CD4-positive, alpha-beta T cell treated with Interleukin-17A for 1 hour (primary cell): ENCODE data around the gene PPP1CC.

Source experiments
- DNase-seq: peaks from one replicate; pipeline ENCODE4 v3.0.0-alpha.2; 2020

PPP1CC gene

DNA sequence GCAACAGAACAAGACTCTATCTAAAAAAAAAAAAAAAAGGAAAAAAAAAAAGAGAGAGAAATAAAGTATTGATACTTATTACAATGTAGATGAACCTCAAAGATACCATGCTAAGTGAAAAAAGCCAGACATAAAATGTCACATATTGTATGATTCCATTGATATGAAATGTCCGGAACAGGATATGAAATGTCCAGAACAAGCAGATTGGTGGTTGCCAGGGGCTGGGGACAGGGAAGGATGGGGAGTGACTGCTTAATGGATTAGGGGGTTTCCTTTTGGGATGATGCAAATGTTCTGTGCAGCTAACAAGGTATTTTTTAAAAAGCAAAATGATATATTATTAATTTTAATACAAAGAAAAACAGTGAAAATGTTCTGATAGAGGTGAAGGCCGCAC is 58.8 kb downstream of the PPP1CC start:
- DNase-seq, result no peak

DNA sequence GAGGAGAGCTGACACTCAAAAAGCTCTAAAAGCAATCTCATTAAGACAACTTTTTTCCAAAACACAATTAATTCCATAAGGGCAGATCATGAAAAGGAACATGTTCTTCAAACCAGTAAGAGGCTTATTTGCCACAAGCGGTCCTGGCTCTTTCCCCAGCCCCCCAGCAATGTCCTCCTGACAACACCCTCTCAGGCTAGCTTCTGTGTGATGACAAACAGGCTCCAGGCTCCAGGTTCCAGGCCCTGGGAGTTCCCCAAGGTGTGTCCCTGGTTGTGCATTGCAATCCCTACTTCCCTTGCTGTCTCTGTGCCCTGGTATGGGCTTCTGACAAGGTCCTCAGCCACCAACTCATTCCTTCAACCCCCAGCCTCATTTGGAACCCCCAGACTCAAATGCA is 62.7 kb downstream of the PPP1CC start:
- no peak for DNase-seq

DNA sequence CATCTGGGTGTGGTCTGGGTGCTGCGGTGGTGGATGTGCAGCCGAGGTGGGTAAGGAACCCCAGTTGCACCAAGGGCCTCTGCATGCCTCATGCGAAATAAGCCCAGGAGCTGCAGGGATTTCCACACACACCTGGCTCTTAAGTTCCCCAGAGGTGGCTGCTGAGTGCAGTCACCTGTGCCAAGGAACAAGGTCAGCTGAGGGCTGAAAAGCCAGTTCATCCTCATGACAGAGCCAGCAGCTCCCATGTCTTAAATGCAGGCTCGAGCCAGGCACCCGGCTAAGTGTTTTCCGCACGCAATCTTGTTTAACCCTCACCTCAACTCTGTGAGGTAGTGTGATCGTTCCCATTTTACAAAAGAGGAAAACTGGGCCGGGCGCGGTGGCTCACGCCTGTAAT is 63.5 kb downstream of the PPP1CC start:
- DNase-seq, result no peak

DNA sequence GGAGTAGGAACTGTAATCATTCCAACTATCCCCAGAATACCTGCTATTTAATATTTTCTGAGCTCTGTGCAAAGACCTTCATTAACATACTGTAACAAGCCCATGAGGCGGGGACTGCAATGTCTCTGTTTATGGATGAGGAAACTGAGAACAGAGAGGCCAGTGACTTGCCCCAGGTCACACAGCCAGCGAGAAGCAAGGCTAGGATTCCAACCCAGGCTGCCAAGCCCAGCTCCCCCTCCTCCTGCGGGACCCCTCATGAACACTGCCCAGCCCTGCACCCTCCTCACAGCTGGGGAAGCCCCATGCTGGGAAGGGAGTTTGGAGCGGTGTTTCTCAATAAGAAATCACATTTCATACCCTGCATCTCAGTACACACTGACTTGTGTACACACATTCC is 64.7 kb downstream of the PPP1CC start:
- no peak for DNase-seq

DNA sequence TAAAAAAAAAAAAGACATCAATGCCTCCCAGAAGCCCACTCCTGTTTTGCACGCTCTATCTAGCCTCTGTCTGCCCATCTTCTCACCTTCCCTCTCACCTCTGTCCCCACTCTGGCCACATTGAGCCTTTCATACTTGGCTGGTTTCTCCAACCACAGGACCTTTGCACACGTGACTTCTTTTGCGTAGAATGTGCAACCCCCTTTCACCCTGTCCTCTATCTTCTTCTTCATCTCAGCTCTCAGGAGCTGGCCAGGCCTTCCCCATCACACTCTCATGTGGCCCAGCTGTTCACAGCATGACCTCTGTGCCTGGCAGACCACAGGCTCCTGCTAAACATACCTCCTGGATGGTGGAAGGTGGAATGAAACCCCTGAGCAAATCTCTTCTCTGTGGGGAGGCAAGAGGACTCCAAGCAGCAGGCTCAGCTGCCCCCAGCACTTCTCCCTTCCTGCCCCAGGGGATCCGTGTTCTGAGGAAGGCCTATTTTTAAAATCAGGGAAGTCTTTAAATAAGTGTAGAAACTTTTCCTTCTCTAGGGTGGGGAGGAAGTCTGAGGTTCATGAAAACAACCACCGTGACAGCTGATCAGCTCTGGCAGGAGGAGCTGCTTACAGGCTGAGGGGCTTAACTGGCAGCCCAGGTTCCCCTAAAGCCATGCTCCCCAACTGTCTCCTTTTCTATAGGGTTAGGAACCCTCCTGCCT is 65.3 kb downstream of the PPP1CC start:
- peak; percentile 13 for DNase-seq

DNA sequence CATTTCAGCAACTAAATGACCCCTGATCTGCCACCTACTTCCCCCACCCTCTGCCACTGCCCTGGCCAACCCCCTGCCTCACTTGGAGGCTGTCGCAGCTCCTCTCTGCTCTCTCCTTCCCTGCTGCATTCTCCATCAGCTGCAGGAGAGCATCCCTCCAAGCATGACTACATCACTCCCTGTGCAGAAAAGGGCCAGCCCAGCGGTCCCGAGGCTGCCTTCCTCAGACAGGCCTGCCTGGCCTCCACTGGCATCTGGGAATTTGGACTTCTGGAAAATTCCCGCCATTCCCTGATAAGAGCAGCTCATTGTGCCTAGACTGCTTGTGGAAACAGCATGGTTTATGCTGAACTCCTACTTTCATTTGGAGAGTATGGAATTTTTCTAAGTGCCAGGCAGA is 66.5 kb downstream of the PPP1CC start:
- DNase-seq, result no peak

DNA sequence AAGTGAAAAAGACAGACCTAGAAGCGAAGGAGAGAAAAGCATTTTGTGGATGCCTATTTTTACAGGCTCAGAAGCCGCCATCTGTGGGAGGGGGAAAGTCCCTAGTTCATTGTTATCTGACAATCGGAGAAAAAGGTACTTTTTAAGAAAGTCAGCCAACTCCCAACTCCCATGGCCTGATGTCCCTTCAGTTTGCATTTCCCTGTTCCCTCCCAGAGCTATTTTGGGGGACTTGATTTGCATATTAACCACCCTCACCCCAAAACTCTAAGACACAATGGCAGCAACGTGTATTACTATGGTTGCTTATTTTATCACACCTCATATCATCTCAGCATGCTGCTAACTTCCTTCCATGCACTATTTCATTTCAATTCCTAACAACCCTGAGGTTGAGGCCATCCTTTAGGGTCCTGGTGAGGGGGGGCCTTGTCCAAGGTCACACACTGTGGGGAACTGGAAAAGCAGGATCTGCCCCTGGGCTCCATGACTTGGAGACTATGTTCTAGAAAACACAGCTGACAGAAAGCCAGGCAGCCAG is 72.5 kb downstream of the PPP1CC start:
- peak; percentile 31 for DNase-seq
